ENCODE measurements around the gene ENAM. TPM values are rescaled to one million over a fixed set of nuclear protein-coding genes. Genes with fewer than 3 reads are reported as not detected.
A peak's percentile ranks its signal among the peaks of the same experiment; 100 is the strongest.

ENAM gene
- total and polyA plus RNA-seq, 2 of the 13 experiments (the other 11 are each of a cell fraction or from before 2014, with no cell fraction given) = not detected

- 0 out of 2 replicates have a peak, but pooled peaks have one; percentile 1 for TF ChIP-seq ZNF280D (CRISPR knock-in tag; IDR thresholded peaks at IDR 0.05)
- no peak for TF ChIP-seq MLLT10 (CRISPR knock-in tag; IDR thresholded peaks at IDR 0.05)
- TF ChIP-seq ZNF33A (CRISPR knock-in tag; IDR thresholded peaks at IDR 0.05; ENCODE audit: borderline replicate concordance) = no peak
- TF ChIP-seq ZNF510 (CRISPR knock-in tag; IDR thresholded peaks at IDR 0.05; ENCODE audit: low read depth) = no peak
- no peak for TF ChIP-seq ATF1 (CRISPR knock-in tag; IDR thresholded peaks at IDR 0.05)
- no peak for TF ChIP-seq ZC3H13 (CRISPR knock-in tag; IDR thresholded peaks at IDR 0.05)
- no peak for TF ChIP-seq SCMH1 (CRISPR knock-in tag; IDR thresholded peaks at IDR 0.05; ENCODE audit: borderline replicate concordance)
- no peak; the same call in 1 of the 2 replicates for TF ChIP-seq ZFP82 (CRISPR knock-in tag; IDR thresholded peaks at IDR 0.05; ENCODE audit: borderline replicate concordance)
- TF ChIP-seq NBN (conservative IDR thresholded peaks at IDR 0.05) = no peak
- no peak for TF ChIP-seq RNF2 (conservative IDR thresholded peaks at IDR 0.05; ENCODE audit: low read depth)
- TF ChIP-seq ZFP41 (CRISPR knock-in tag; IDR thresholded peaks at IDR 0.05; ENCODE audit: borderline replicate concordance) = 0 out of 2 replicates have a peak, but pooled peaks have one; percentile 11
- TF ChIP-seq SRSF1 (optimal IDR thresholded peaks at IDR 0.05; ENCODE audit: low read depth, low read length) = peak; percentile 7
- TF ChIP-seq ZFY (CRISPR knock-in tag; IDR thresholded peaks at IDR 0.05) = no peak
- 0 out of 2 replicates have a peak, but pooled peaks have one; percentile 19 for TF ChIP-seq EEA1 (CRISPR knock-in tag; IDR thresholded peaks at IDR 0.05; ENCODE audit: borderline replicate concordance)
- no peak for TF ChIP-seq NFKBIZ (CRISPR knock-in tag; IDR thresholded peaks at IDR 0.05)
- TF ChIP-seq ZGPAT (CRISPR knock-in tag; IDR thresholded peaks at IDR 0.05) = no peak
- no peak for TF ChIP-seq SSRP1 (CRISPR knock-in tag; IDR thresholded peaks at IDR 0.05)
- TF ChIP-seq ZBTB26 (CRISPR knock-in tag; IDR thresholded peaks at IDR 0.05; ENCODE audit: borderline replicate concordance) = no peak
- no peak for TF ChIP-seq FOXK2 (IDR thresholded peaks at IDR 0.05)
- no peak for TF ChIP-seq ZNF382 (CRISPR knock-in tag; IDR thresholded peaks at IDR 0.05; ENCODE audit: borderline replicate concordance)
- no peak for TF ChIP-seq GRHL1 (CRISPR knock-in tag; conservative IDR thresholded peaks at IDR 0.05)
- peak; percentile 83 for TF ChIP-seq ZNF263 (CRISPR knock-in tag; IDR thresholded peaks at IDR 0.05)
- 0 out of 2 replicates have a peak, but pooled peaks have one; percentile 27 for TF ChIP-seq SIN3A (IDR thresholded peaks at IDR 0.05; ENCODE audit: borderline replicate concordance, low read depth, low read length)
- TF ChIP-seq PBX2 (CRISPR knock-in tag; IDR thresholded peaks at IDR 0.05) = no peak
Measured at GRCh38 chr4:70688795-70689231, 60.3 kb downstream of the ENAM start (continued).
